GM13976 (cell line): Measurements from ENCODE around the gene DPYSL5.

ENCODE experiments used
- DNase-seq: peaks from one replicate; pipeline ENCODE4 v3.0.0; 2012; ENCODE audit warnings: low spot score
- CTCF ChIP-seq: IDR thresholded peaks from 2 replicates; pipeline ENCODE4 v1.5.1; 2012; ENCODE audit warnings: borderline replicate concordance, mild to moderate bottlenecking; ENCODE audit not compliant: insufficient read depth; ENCODE audit errors: extremely low read depth, missing control alignments, control extremely low read depth
- in situ Hi-C: fragments of 300-500 bp; cut with MboI; formaldehyde crosslinking; loops from one replicate; pipeline ENCODE4 v1.12.0; 2022; ENCODE audit warnings: low sequenced_read_pairs, mixed read lengths, inconsistent platforms; ENCODE audit not compliant: unreplicated experiment

DPYSL5 gene

GRCh38 chr2:26964446-26965130, 116.7 kb downstream of the DPYSL5 start:
- no peak for TF ChIP-seq CTCF
- in situ Hi-C loops, result loop anchor here (10.0 to 25.0 kb wide), 3 partner anchors 50 to 323 kb away; partner anchors contain the start of genes DNAJC5G and TRIM54
- DNase-seq, result no peak

- TF ChIP-seq CTCF, result no peak
- DNase-seq, result no peak
- in situ Hi-C loops, result loop anchor here (10.0 to 25.0 kb wide), 3 partner anchors 47 to 319 kb away; partner anchors contain the start of genes DNAJC5G and TRIM54
These were observed 120.1 kb downstream of the DPYSL5 start for GRCh38 chr2:26968001-26968400.

- no peak for TF ChIP-seq CTCF
- in situ Hi-C loops, result loop anchor here (10.0 to 25.0 kb wide), 3 partner anchors 46 to 318 kb away; partner anchors contain the start of genes DNAJC5G and TRIM54
- no peak for DNase-seq
These were observed 121.3 kb downstream of the DPYSL5 start for GRCh38 chr2:26969077-26969844.

- TF ChIP-seq CTCF, result no peak
- in situ Hi-C loops, result loop anchor here (25.0 kb wide), 2 partner anchors 217 to 317 kb away; partner anchors contain the start of genes DNAJC5G and TRIM54
- DNase-seq, result peak; percentile 96
These were observed 122.5 kb downstream of the DPYSL5 start, which contains the start of gene MAPRE3 for GRCh38 chr2:26970244-26970927. TSS of gene MAPRE3 (plus strand) at chr2:26970637. CDS start at chr2:27022219, 51,582 bp downstream.

- in situ Hi-C loops, result loop anchor here (25.0 kb wide), 2 partner anchors 216 to 316 kb away; partner anchors contain the start of genes DNAJC5G and TRIM54
- peak; percentile 38 for DNase-seq
- no peak for TF ChIP-seq CTCF
These were observed 123.1 kb downstream of the DPYSL5 start for GRCh38 chr2:26970928-26971627.
